ENCODE results near the gene PACRG.
"Not testable (repeated sequence)": the region's sequence is repeated elsewhere in the genome, so short reads cannot be mapped to it uniquely, and the experiment has no call there.

PACRG gene

DNA sequence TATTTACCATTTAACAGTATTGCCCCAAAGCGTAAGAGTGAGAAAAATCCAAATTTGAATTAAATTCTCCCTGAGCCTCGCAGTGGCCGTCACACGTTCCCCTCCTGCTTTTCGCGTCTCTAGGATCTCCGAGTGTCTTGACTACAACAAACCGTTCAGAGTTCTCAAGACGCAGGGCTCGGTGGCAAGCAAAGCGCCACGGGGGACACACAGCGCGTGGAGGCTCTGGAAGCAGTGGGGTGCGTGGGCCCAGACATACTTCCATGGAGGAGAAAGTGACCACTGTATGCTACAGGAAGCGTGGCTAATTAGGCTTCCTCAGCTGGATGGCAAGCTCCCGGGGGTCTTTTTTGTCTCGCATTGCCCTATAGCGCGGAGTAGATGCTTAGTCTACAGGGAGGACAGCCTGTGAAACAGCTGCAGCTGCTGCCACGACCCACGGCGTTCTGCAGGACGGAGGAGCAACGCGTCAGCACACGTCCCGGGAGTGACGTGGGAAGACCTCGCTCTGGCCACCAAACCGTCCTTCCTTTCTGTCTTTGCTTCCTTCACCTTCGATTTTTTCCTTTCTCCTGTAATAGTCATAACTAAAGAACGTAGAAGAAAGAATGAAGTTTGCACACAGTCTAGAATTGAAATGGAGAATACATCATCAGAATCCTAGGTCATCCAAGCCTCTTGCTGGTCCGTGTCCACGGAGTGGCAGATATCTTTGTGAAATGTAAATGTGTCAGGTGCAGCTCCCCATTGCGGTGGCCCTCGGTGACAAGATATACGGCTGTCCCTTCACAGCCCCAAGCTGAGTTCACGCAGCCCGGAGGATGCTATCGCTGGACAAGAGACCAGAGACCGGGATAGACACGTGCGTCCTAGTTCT is 582.6 kb downstream of the PACRG start:
- no peak overlapping the region for H3K9ac ChIP-seq (ENCODE audit: low read depth, low read length)
- no peaks in the 10 kb centered on the region for H3K36me3 ChIP-seq (ENCODE audit: insufficient read depth, low read length)
- no peaks in the 10 kb centered on the region for H3K9me3 ChIP-seq (ENCODE audit: control insufficient read depth, insufficient read depth, low read length)
- no peaks in the 10 kb centered on the region for H3K4me1 ChIP-seq (ENCODE audit: insufficient read depth, low read length)

DNA sequence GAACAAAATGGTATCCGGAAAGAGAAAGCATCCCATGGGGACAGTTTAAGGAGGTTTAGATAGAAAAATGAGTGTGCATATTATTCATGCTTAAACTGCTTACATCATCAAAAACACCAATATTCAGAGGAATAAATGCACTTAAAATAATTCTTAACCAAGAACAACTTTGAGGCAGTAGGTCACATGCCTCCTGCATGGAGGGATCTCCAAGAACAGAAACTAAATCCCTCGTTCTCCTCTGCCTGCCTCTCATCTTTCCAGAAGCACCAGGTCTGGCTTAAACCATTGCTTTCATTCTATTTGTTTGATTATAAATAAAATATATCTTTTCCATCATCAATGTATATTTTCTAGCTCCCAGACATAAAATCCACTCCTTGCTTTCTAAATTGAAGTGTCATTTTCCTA is 583.2 kb downstream of the PACRG start:
- Histone ChIP-seq H3K9me3 (ENCODE audit: control insufficient read depth, insufficient read depth, low read length) (no peaks in the 10 kb centered on the region), H3K36me3 (ENCODE audit: insufficient read depth, low read length) (no peaks in the 10 kb centered on the region)

DNA sequence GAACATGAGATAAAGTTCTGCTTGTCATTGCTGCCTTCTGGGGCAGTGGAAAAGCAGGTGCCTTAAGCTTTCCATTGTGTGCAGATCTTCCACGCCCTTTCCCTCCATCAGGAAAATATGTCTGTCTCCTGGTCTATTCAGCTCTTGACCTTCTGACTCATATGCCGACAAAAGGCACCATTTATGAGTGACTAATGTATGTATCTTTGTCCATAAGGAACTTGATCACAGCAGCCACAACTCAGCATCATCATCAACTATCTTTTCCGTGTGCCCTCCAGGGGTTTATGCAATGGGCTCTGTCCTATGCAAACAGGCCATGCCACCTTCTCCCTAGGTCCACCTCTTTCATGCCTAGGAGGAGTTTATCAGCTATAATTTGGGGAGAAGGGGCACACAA is 584.1 kb downstream of the PACRG start:
- no peaks in the 10 kb centered on the region for H3K36me3 ChIP-seq (ENCODE audit: insufficient read depth, low read length)
- no peaks in the 10 kb centered on the region for H3K4me1 ChIP-seq (ENCODE audit: insufficient read depth, low read length)
- no peak overlapping the region for H3K9ac ChIP-seq (ENCODE audit: low read depth, low read length)
- no peaks in the 10 kb centered on the region for H3K9me3 ChIP-seq (ENCODE audit: control insufficient read depth, insufficient read depth, low read length)

More for the DNA sequence above, 583.2 kb downstream of the PACRG start:
- H3K9ac ChIP-seq (ENCODE audit: low read depth, low read length) = no peak overlapping the region
- H3K4me1 ChIP-seq (ENCODE audit: insufficient read depth, low read length) = no peaks in the 10 kb centered on the region

DNA sequence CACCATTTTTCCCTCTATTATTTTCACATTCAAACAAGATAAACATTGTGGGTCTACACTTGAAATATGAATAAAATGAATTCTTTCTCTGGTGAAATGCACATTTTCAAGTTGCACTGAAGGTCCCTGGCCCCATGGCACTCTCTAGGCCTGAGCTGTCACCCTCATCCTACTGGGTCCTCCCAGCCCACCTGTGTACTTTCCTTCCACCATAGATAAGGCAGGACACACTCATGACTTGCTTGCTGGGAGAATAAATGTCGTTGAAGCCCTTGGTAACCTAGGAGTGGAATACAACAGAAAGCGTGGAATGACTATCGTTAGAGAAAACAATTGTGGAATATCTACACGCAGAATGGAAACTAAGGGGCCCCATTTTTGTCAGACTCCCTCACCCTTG is 585.8 kb downstream of the PACRG start:
- H3K36me3 ChIP-seq (ENCODE audit: insufficient read depth, low read length) = no peaks in the 10 kb centered on the region
- no peaks in the 10 kb centered on the region for H3K4me1 ChIP-seq (ENCODE audit: insufficient read depth, low read length)
- H3K9me3 ChIP-seq (ENCODE audit: control insufficient read depth, insufficient read depth, low read length) = no peaks in the 10 kb centered on the region
- H3K9ac ChIP-seq (ENCODE audit: low read depth, low read length) = no peak overlapping the region

DNA sequence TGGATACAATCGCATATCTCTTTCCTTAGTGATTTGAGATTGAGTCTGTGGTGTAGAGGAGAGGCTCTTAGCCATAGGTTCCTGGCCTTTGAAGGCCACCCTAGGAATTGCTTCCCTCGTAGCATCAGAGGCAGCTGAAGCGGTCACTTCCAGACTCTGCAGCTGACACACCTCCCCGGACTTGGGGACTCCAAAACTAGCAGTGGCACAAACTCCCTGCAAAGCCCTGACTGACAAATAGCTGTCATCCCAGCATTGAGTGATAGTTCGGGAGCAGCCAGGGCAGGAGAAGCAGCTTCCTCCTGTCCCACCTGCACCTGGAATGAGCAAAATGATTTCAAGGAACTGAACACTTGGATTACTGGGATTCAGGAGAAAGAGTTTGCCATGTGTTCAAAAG is 586.2 kb downstream of the PACRG start:
- H3K9ac ChIP-seq (ENCODE audit: low read depth, low read length) = no peak overlapping the region
- no peaks in the 10 kb centered on the region for H3K9me3 ChIP-seq (ENCODE audit: control insufficient read depth, insufficient read depth, low read length)
- H3K36me3 ChIP-seq (ENCODE audit: insufficient read depth, low read length) = no peaks in the 10 kb centered on the region
- no peaks in the 10 kb centered on the region for H3K4me1 ChIP-seq (ENCODE audit: insufficient read depth, low read length)

DNA sequence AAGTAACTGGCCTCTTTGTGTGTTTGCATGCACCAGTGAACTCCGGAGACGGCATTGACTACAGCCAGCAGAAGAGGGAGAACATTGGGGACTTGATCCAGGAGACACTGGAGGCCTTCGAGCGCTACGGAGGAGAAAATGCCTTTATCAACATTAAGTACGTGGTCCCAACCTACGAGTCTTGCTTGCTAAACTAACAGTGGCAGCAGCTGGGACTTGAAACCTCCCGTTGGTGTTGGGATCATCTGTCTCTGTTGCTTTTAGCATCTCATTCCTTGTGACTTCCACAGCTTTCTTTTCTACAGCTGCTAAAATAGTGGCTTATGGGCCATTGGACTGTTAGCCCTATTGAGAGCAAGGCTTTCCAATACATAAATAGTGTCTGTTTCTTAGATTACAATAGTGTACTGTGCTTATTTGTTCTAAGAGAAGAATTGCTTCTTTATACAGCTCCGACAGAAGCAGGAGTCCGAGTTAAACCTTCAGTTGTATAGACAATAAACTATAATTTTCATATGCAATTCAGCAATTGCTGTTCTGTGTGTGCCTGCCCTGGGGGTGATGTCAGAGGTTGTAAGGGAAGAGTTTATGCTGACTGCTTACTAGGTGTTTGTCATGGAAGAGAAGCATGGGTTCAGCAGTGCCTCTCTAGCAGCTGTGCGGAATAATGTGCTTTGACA is 587.2 kb downstream of the PACRG start:
- no peaks in the 10 kb centered on the region for H3K4me1 ChIP-seq (ENCODE audit: insufficient read depth, low read length)
- no peaks in the 10 kb centered on the region for H3K36me3 ChIP-seq (ENCODE audit: insufficient read depth, low read length)
- H3K9ac ChIP-seq (ENCODE audit: low read depth, low read length) = no peak overlapping the region
- H3K9me3 ChIP-seq (ENCODE audit: control insufficient read depth, insufficient read depth, low read length) = no peaks in the 10 kb centered on the region

DNA sequence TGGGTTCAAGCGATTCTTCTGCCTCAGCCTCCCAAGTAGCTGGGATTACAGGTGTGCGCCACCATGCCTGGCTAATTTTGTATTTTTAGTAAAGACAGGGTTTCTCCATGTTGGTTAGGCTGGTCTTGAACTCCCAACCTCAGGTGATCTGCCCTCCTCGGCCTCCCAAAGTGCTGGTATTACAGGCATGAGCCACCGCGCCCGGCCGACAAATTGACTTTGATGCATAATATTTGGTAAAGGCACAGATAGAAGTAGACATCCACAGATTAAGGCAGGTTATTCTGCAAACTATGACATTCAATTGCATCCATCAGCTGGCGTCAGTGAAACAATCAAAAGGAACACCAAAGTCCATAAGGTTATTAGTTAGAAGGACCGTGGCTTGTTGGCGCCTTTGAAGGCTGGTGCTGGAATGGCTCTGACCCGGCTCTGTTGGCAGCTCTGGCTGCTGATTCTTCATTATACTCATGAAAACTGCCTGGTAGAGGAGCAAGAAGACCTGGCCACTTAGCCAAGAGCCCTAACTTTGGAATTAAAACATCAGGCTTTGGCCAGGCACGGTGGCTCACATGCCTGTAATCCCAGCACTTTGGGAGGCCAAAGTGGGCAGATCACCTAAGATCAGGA is 589.2 kb downstream of the PACRG start:
- H3K9me3 ChIP-seq (ENCODE audit: control insufficient read depth, insufficient read depth, low read length); H3K36me3 ChIP-seq (ENCODE audit: insufficient read depth, low read length); H3K9ac ChIP-seq (ENCODE audit: low read depth, low read length); H3K4me1 ChIP-seq (ENCODE audit: insufficient read depth, low read length): not testable (repeated sequence)

DNA sequence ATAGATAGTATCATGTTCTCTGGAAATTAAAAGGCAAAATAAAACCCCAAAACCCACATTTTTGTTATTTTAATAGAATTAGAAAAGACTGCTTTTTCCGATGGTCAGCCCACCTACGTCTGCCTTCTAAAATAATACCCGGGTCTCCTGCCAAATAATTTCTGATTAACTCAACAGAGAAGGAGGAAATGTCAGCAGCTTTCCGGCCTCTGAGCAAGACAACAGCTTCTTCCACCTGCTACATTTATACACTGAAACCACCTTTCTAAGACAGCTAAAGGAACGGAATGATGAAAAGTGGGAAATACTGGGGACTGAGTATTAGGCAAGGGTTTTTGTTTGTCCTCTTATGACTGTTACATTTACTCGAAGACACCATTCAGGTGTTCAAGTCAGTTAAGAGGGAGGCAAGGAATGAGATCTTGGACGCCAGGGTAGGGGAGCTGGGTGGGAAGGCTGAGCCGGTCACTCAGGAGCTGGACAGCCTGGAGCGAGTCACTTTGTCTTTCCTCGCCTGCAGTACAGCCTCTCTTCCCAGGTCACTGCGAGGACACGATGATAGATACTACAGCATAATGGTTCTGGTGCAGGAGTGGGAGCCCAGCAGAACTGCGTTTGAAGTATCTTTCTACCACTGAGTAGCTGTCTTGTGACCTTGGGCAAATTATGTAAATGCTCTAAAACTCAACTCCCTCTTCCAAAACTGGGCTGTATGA is 590.5 kb downstream of the PACRG start:
- H3K9ac ChIP-seq (ENCODE audit: low read depth, low read length) = no peak overlapping the region
- H3K9me3 ChIP-seq (ENCODE audit: control insufficient read depth, insufficient read depth, low read length) = no peaks in the 10 kb centered on the region
- no peaks in the 10 kb centered on the region for H3K4me1 ChIP-seq (ENCODE audit: insufficient read depth, low read length)
- H3K36me3 ChIP-seq (ENCODE audit: insufficient read depth, low read length) = no peaks in the 10 kb centered on the region

DNA sequence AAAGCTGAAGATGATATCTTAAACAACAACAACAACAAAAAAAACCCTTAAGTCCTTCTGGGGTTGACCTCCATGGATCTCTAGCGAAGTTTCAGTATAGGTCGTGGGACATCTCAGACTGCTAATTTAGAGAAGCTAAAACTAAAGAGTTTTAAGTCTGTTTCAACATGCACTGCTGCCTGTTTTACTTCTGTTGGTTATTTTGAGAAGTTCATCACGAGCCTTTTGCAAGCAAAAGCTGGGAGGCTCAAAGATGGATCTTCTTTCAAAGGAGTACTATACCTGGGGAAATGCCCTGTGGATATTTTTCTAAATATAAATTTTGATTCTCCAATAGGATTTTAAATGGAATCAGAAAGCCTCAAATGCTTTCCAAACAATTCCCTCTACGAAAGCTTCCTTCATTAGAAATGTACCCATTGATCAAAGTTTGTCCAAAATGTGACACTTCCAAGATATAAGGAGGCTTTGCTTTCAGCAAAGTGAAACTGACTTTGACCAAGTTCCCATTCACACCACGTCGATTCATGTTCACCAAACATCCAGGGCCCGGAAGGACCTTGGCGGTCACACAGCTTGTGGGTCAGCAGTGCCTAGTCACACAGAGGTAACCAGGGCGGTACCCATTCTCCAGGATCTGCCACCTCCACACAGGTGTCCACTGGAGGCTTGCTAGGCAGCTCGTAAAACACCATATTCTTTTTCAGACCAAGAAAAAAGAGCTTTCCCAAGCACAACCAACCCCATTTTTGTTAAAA is 592.0 kb downstream of the PACRG start:
- Histone ChIP-seq H3K9ac (ENCODE audit: low read depth, low read length) (no peak overlapping the region), H3K4me1 (ENCODE audit: insufficient read depth, low read length) (no peaks in the 10 kb centered on the region), H3K36me3 (ENCODE audit: insufficient read depth, low read length) (no peaks in the 10 kb centered on the region), H3K9me3 (ENCODE audit: control insufficient read depth, insufficient read depth, low read length) (no peaks in the 10 kb centered on the region)

DNA sequence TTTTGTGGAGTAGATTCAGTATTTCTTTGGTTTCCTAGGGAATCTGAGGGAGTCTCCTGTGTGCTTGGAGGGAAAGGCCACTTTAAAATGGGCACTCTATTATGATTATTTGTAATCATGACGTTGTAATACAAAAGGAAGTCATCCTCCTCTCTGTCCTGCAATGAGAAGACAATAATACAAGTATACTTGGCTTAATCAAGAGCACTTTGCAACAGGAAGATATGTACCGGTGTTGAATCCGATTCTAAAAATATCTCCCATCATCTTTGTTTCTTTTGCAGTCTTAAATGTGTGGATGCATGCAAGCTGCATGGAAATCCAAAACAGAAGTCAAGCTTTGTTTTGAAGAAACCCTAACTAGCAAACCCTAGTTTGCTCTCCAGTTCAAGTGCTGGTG is 592.6 kb downstream of the PACRG start:
- no peak overlapping the region for H3K9ac ChIP-seq (ENCODE audit: low read depth, low read length)
- H3K36me3 ChIP-seq (ENCODE audit: insufficient read depth, low read length) = no peaks in the 10 kb centered on the region
- no peaks in the 10 kb centered on the region for H3K9me3 ChIP-seq (ENCODE audit: control insufficient read depth, insufficient read depth, low read length)
- no peaks in the 10 kb centered on the region for H3K4me1 ChIP-seq (ENCODE audit: insufficient read depth, low read length)

DNA sequence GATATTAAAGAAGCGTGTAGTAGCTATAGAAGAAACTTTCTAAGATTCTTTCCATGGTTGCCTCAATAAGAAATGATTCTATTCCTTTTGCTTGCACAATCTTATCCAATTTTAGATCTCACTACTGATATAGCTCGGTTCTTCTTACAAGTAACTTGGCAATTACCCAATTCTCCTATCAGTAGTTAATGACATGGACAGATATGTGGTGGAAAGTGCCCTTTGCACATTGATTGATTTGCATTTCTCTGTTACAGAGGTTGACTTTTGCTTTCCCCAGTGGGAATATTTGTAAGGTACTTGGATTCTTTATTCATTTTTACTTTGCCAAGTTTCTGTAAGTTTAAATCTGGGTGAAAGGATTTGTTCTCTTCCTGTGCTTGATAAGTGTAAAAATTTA is 593.0 kb downstream of the PACRG start:
- Histone ChIP-seq H3K36me3 (ENCODE audit: insufficient read depth, low read length) (no peaks in the 10 kb centered on the region), H3K9ac (ENCODE audit: low read depth, low read length) (no peak overlapping the region), H3K4me1 (ENCODE audit: insufficient read depth, low read length) (no peaks in the 10 kb centered on the region), H3K9me3 (ENCODE audit: control insufficient read depth, insufficient read depth, low read length) (no peaks in the 10 kb centered on the region)

DNA sequence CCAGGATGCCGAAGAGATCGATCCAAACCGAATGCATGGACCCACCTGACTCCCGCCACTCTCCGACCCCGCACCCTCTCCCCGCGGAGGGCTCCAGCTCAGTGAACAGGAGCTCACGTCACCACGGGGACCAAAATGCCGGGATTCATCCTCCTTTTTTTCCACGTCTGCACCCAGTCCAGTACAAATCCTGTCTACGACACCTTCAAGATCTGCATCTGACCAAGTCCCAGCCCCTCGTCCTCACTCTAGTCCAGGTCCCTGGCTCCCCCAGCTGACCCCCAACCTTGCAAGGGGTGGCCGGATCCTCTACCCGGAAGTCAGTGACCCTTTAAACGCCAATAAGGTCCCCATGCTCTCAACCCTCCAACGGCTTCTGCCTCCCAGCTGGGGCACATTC is 593.9 kb downstream of the PACRG start:
- Histone ChIP-seq H3K9ac (ENCODE audit: low read depth, low read length) (no peak overlapping the region), H3K36me3 (ENCODE audit: insufficient read depth, low read length) (no peaks in the 10 kb centered on the region), H3K9me3 (ENCODE audit: control insufficient read depth, insufficient read depth, low read length) (no peaks in the 10 kb centered on the region), H3K4me1 (ENCODE audit: insufficient read depth, low read length) (no peaks in the 10 kb centered on the region)

DNA sequence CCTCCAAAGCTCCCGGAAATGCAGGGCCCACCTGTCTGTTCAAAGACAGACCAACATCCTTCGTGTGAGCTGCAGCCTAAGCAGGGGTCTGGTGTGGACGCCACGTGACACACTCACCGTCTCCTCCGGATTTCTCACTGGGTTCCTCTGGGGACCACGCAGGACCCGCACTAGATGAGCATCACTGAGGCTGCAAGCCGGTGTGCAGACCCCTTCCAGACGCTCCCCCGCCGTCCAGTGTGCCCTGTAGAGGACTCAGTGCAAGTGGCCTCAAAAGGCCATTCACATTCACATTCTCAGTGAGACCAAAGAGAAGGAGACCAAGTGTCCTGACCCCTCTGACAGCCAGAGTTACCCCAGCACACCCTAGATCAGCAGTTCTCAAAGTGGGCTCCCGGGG is 595.5 kb downstream of the PACRG start:
- Histone ChIP-seq H3K9me3 (ENCODE audit: control insufficient read depth, insufficient read depth, low read length) (no peaks in the 10 kb centered on the region; the same call in 1 of the 2 replicates), H3K4me1 (ENCODE audit: insufficient read depth, low read length) (no peaks in the 10 kb centered on the region), H3K36me3 (ENCODE audit: insufficient read depth, low read length) (no peaks in the 10 kb centered on the region), H3K9ac (ENCODE audit: low read depth, low read length) (no peak overlapping the region)

DNA sequence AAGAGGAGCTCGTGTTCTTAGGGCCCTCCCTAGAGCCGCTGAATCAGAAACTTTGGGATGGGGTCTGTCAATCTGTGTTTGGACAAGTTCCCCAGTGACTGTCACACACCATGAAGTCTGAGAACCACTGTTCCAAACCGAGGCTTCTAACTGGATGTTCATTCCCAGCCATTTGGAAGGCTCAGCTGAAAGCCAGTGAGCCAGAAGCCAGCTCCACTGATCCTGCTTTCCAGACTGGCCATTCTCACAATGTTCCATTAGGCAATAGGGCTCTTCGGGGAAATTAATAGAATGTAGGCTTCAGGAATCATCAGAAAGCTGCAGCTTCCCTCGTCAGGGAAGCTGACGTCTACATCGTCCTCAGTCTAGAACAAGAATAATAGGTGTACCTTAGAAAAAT is 595.9 kb downstream of the PACRG start:
- no peaks in the 10 kb centered on the region for H3K4me1 ChIP-seq (ENCODE audit: insufficient read depth, low read length)
- H3K36me3 ChIP-seq (ENCODE audit: insufficient read depth, low read length) = no peaks in the 10 kb centered on the region
- no peak overlapping the region for H3K9ac ChIP-seq (ENCODE audit: low read depth, low read length)
- H3K9me3 ChIP-seq (ENCODE audit: control insufficient read depth, insufficient read depth, low read length) = no peaks in the 10 kb centered on the region; the same call in 1 of the 2 replicates

Data from ES-I3 (cell line).